Erythroblast (primary cell): Measurements from ENCODE around the gene TM6SF1.

Experiments used
- GATA1 ChIP-seq: IDR thresholded peaks from 2 replicates; pipeline ENCODE4 v1.6.1; 2011; ENCODE audit warnings: low read depth, mild to moderate bottlenecking, control low read depth, low read length, moderate library complexity
- POLR2A ChIP-seq: IDR thresholded peaks from 2 replicates; pipeline ENCODE4 v1.6.1; 2011; ENCODE audit warnings: mild to moderate bottlenecking, low read length

GRCh38 chr15:83166830-83167229 lies 59.4 kb downstream of the TM6SF1 start:
- TF ChIP-seq POLR2A = no peak
- TF ChIP-seq GATA1 = no peak
